ENCODE measurements around the gene EVA1C.

DNA sequence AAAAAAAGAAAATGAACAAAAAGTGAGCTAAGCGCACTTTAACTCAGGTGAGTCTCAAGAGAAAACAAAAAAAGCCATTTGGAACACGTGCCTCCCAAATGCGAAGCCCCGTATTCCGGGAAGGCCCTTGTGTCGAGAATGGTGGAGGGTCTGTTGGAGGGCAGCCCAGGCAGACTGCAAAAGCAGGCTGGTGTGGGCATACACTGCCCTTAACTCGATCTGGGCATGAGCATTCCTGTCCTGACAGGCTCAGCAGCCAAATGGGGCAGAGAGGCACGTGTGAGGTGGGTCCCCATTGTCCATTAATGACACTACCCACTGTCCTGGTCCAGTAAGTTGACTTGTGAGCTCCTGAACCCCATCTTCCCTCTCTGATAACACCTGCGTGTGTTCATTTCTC lies 57.7 kb downstream of the EVA1C start:
- TF ChIP-seq, protein P1, sequence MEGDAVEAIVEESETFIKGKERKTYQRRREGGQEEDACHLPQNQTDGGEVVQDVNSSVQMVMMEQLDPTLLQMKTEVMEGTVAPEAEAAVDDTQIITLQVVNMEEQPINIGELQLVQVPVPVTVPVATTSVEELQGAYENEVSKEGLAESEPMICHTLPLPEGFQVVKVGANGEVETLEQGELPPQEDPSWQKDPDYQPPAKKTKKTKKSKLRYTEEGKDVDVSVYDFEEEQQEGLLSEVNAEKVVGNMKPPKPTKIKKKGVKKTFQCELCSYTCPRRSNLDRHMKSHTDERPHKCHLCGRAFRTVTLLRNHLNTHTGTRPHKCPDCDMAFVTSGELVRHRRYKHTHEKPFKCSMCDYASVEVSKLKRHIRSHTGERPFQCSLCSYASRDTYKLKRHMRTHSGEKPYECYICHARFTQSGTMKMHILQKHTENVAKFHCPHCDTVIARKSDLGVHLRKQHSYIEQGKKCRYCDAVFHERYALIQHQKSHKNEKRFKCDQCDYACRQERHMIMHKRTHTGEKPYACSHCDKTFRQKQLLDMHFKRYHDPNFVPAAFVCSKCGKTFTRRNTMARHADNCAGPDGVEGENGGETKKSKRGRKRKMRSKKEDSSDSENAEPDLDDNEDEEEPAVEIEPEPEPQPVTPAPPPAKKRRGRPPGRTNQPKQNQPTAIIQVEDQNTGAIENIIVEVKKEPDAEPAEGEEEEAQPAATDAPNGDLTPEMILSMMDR (IDR thresholded peaks at IDR 0.05), result no peak
- no peak for TF ChIP-seq EZH2 (IDR thresholded peaks at IDR 0.05)

All from neural progenitor cell (in vitro differentiated cells).